ENCODE measurements around the gene CYS1.

The CYS1 gene

GRCh38 chr2:10043906-10044601 lies 36.2 kb downstream of the CYS1 start:
- no peaks in the 10 kb centered on the region for H3K27me3 ChIP-seq (ENCODE audit: low read length)
- H3K36me3 ChIP-seq (ENCODE audit: low read length): no peaks in the 10 kb centered on the region
- H3F3A ChIP-seq (ENCODE audit: insufficient read depth): no peaks in the 10 kb centered on the region
- no peaks in the 10 kb centered on the region for H3K9me2 ChIP-seq (replicated peaks; ENCODE audit: insufficient read depth, low read length)
- no peak overlapping the region for H3K9ac ChIP-seq (ENCODE audit: low read length)
- no peak overlapping the region for H3K27ac ChIP-seq (ENCODE audit: low read depth, low read length)
- H2AFZ ChIP-seq (ENCODE audit: low read depth, low read length, severe bottlenecking): no peak overlapping the region
- no peak for TF ChIP-seq EZH2phosphoT487 (conservative IDR thresholded peaks at IDR 0.05; ENCODE audit: low read length)
- TF ChIP-seq CTCF (IDR thresholded peaks at IDR 0.05; ENCODE audit: insufficient read depth, low read length, poor library complexity, severe bottlenecking): no peak
- H3K4me3 ChIP-seq (ENCODE audit: insufficient read depth, low read length, poor library complexity, severe bottlenecking): no peak overlapping the region
- H4K20me1 ChIP-seq (ENCODE audit: low read depth, low read length): no peaks in the 10 kb centered on the region
- H3K9me3 ChIP-seq (ENCODE audit: insufficient read depth, low read length): no peaks in the 10 kb centered on the region
- no peaks in the 10 kb centered on the region for H3K79me2 ChIP-seq (ENCODE audit: insufficient read depth, low read length)
- no peak overlapping the region for H3K4me2 ChIP-seq (ENCODE audit: low read depth, low read length, poor library complexity, severe bottlenecking)

- Histone ChIP-seq H3K4me2 (ENCODE audit: low read depth, low read length, poor library complexity, severe bottlenecking) (no peak within 1 kb of the TSS), H3K9me3 (ENCODE audit: insufficient read depth, low read length) (no peaks in the 10 kb centered on the region), H3K27ac (ENCODE audit: low read depth, low read length) (no peak within 1 kb of the TSS), H2AFZ (ENCODE audit: low read depth, low read length, severe bottlenecking) (no peak within 1 kb of the TSS), H3F3A (ENCODE audit: insufficient read depth) (no peaks in the 10 kb centered on the region), H3K9me2 (replicated peaks; ENCODE audit: insufficient read depth, low read length) (no peaks in the 10 kb centered on the region), H3K27me3 (ENCODE audit: low read length) (no peaks in the 10 kb centered on the region), H4K20me1 (ENCODE audit: low read depth, low read length) (no peaks in the 10 kb centered on the region), H3K36me3 (ENCODE audit: low read length) (no peaks in the 10 kb centered on the region), H3K4me3 (ENCODE audit: insufficient read depth, low read length, poor library complexity, severe bottlenecking) (no peak within 1 kb of the TSS), H3K79me2 (ENCODE audit: insufficient read depth, low read length) (no peaks in the 10 kb centered on the region), H3K9ac (ENCODE audit: low read length) (no peak within 1 kb of the TSS)
- no peak for TF ChIP-seq CTCF (IDR thresholded peaks at IDR 0.05; ENCODE audit: insufficient read depth, low read length, poor library complexity, severe bottlenecking)
- TF ChIP-seq EZH2phosphoT487 (conservative IDR thresholded peaks at IDR 0.05; ENCODE audit: low read length): no peak
Measured at GRCh38 chr2:10043256-10043905, 36.8 kb downstream of the CYS1 start, which contains the start of gene KLF11. Gene KLF11, plus strand, starts transcription at chr2:10043550. Its CDS starts 167 bp downstream, at chr2:10043717.

- Histone ChIP-seq H3K27ac (ENCODE audit: low read depth, low read length) (no peak overlapping the region), H3K27me3 (ENCODE audit: low read length) (no peaks in the 10 kb centered on the region), H3F3A (ENCODE audit: insufficient read depth) (no peaks in the 10 kb centered on the region)
Measured at GRCh38 chr2:10042301-10043161, 37.7 kb downstream of the CYS1 start.

More at GRCh38 chr2:10042301-10043161, 37.7 kb downstream of the CYS1 start:
- H3K79me2 ChIP-seq (ENCODE audit: insufficient read depth, low read length): no peaks in the 10 kb centered on the region
- H4K20me1 ChIP-seq (ENCODE audit: low read depth, low read length): no peaks in the 10 kb centered on the region
- H3K4me3 ChIP-seq (ENCODE audit: insufficient read depth, low read length, poor library complexity, severe bottlenecking): no peak overlapping the region
- TF ChIP-seq EZH2phosphoT487 (conservative IDR thresholded peaks at IDR 0.05; ENCODE audit: low read length): no peak
- no peak for TF ChIP-seq CTCF (IDR thresholded peaks at IDR 0.05; ENCODE audit: insufficient read depth, low read length, poor library complexity, severe bottlenecking)
- no peaks in the 10 kb centered on the region for H3K9me2 ChIP-seq (replicated peaks; ENCODE audit: insufficient read depth, low read length)
- H3K36me3 ChIP-seq (ENCODE audit: low read length): no peaks in the 10 kb centered on the region
- no peak overlapping the region for H2AFZ ChIP-seq (ENCODE audit: low read depth, low read length, severe bottlenecking)
- H3K9me3 ChIP-seq (ENCODE audit: insufficient read depth, low read length): no peaks in the 10 kb centered on the region
- H3K9ac ChIP-seq (ENCODE audit: low read length): no peak overlapping the region
- H3K4me2 ChIP-seq (ENCODE audit: low read depth, low read length, poor library complexity, severe bottlenecking): no peak overlapping the region
